CD14-positive monocyte (primary cell): ENCODE measurements around the gene CPN2. TPM values are rescaled to one million over a fixed set of nuclear protein-coding genes. Genes with fewer than 3 reads are reported as not detected.

ENCODE experiments used
- DNase-seq, 3 donors: peaks; one replicate each; pipeline ENCODE4 v3.0.0-alpha.2; 2011 to 2022
- H2AFZ ChIP-seq: 2 replicates; pipeline ENCODE4 v1.6.0; 2012; ENCODE audit warnings: mild to moderate bottlenecking, low read depth, low read length, inconsistent platforms; ENCODE audit not compliant: insufficient read depth, poor library complexity, severe bottlenecking
- H3K27ac ChIP-seq, 2 donors: 1 replicate in 1 of 2; 2 replicates in 1 of 2; pipeline ENCODE4 v1.5.1; 2012 to 2013; ENCODE audit warnings: low read length in 2 of 2, control low read depth in 1 of 2, inconsistent platforms in 1 of 2, low read depth in 1 of 2, mild to moderate bottlenecking in 1 of 2
- H3K27me3 ChIP-seq, 2 donors: one replicate each; pipeline versions ENCODE4 v1.6.0 to v1.6.1; 2011 to 2013; ENCODE audit warnings: low read length in 2 of 2; ENCODE audit not compliant: control insufficient read depth in 2 of 2, insufficient read depth in 2 of 2
- H3K36me3 ChIP-seq, 2 donors: replicated peaks in 1 of 2; 1 replicate in 1 of 2; 2 replicates in 1 of 2; pipeline versions ENCODE4 v1.5.1 to v1.6.1; 2012 to 2013; ENCODE audit warnings: low read length in 2 of 2, control low read depth in 1 of 2, inconsistent platforms in 1 of 2, mild to moderate bottlenecking in 1 of 2; ENCODE audit not compliant: insufficient read depth in 2 of 2, control insufficient read depth in 1 of 2
- H3K4me1 ChIP-seq, 2 donors: 1 replicate in 1 of 2; 2 replicates in 1 of 2; pipeline versions ENCODE4 v1.5.1 to v1.6.1; 2012 to 2013; ENCODE audit warnings: low read length in 2 of 2, control low read depth in 1 of 2, inconsistent platforms in 1 of 2, mild to moderate bottlenecking in 1 of 2, moderate library complexity in 1 of 2; ENCODE audit not compliant: insufficient read depth in 2 of 2, control insufficient read depth in 1 of 2
- H3K4me2 ChIP-seq: replicated peaks from 2 replicates; pipeline ENCODE3; 2012; ENCODE audit warnings: low read length, moderate library complexity, mild to moderate bottlenecking; ENCODE audit not compliant: poor library complexity, severe bottlenecking; ENCODE audit errors: extremely low read depth
- H3K4me3 ChIP-seq, 3 experiments: fragments of 200-600 bp in 1 of 3; sonication (generic) in 1 of 3; replicated peaks in 1 of 3; 1 replicate in 2 of 3; 2 replicates in 1 of 3; pipeline ENCODE4 v1.5.1; 2011 to 2013; ENCODE audit warnings: low read length in 3 of 3, mild to moderate bottlenecking in 3 of 3, control low read depth in 2 of 3, low read depth in 2 of 3, inconsistent platforms in 1 of 3, moderate library complexity in 1 of 3
- H3K79me2 ChIP-seq: 2 replicates; pipeline ENCODE4 v1.6.0; 2012; ENCODE audit warnings: mild to moderate bottlenecking, control low read depth, inconsistent platforms, low read length, moderate library complexity; ENCODE audit not compliant: insufficient read depth
- H3K9ac ChIP-seq: 2 replicates; pipeline ENCODE4 v1.6.0; 2017; ENCODE audit warnings: low read length, mild to moderate bottlenecking; ENCODE audit not compliant: insufficient read depth, poor library complexity, severe bottlenecking
- H3K9me3 ChIP-seq, 2 donors: replicated peaks in 1 of 2; 1 replicate in 1 of 2; 2 replicates in 1 of 2; pipeline versions ENCODE4 v1.5.1 to v1.6.1; 2012 to 2013; ENCODE audit warnings: low read length in 2 of 2, control low read depth in 1 of 2; ENCODE audit not compliant: control insufficient read depth in 1 of 2, insufficient read depth in 1 of 2
- H4K20me1 ChIP-seq: 2 replicates; pipeline ENCODE4 v1.6.0; 2012; ENCODE audit warnings: mild to moderate bottlenecking, low read length, control low read depth, moderate library complexity; ENCODE audit not compliant: insufficient read depth
- H3K27ac Mint-ChIP-seq, 7 donors: one replicate each; pipeline ENCODE4 v1.8.0; 2020; ENCODE audit warnings: mild to moderate bottlenecking in 7 of 7, mixed read lengths in 7 of 7, moderate library complexity in 6 of 7, inconsistent platforms in 2 of 7
- H3K27me3 Mint-ChIP-seq, 3 donors: one replicate each; pipeline ENCODE4 v1.8.0; 2021 to 2022; ENCODE audit warnings: low read depth in 3 of 3, mild to moderate bottlenecking in 3 of 3, mixed read lengths in 3 of 3, moderate library complexity in 3 of 3, inconsistent platforms in 1 of 3
- H3K36me3 Mint-ChIP-seq, 2 donors: one replicate each; pipeline ENCODE4 v1.8.0; 2020; ENCODE audit warnings: mixed read lengths in 2 of 2, inconsistent platforms in 1 of 2, mild to moderate bottlenecking in 1 of 2
- H3K4me1 Mint-ChIP-seq: one replicate; pipeline ENCODE4 v1.8.0; 2020; ENCODE audit warnings: mild to moderate bottlenecking, mixed read lengths
- H3K4me3 Mint-ChIP-seq, 2 donors: one replicate each; pipeline ENCODE4 v1.8.0; 2020; ENCODE audit warnings: mild to moderate bottlenecking in 2 of 2, mixed read lengths in 2 of 2, moderate library complexity in 1 of 2
- H3K9me3 Mint-ChIP-seq, 7 donors: one replicate each; pipeline ENCODE4 v1.8.0; 2020 to 2022; ENCODE audit warnings: mixed read lengths in 7 of 7, mild to moderate bottlenecking in 6 of 7, moderate library complexity in 6 of 7, inconsistent platforms in 2 of 7
- CTCF ChIP-seq: fragments of 200-600 bp; IDR thresholded peaks from one replicate; pipeline ENCODE4 v1.8.0; 2022; ENCODE audit warnings: antibody characterized with exemption, mild to moderate bottlenecking
- WGBS: methylation state at CpG from one replicate; pipeline ENCODE4 v1.1.5; 2013; ENCODE audit warnings: missing lambda C conversion rate; ENCODE audit not compliant: insufficient coverage; 5-methylcytosine and 5-hydroxymethylcytosine counted together
- intact Hi-C, 2 donors: fragments of 100-400 bp; cut with micrococcal nuclease; formaldehyde crosslinking; loops; one replicate each; pipeline versions ENCODE4 v1.15.0 to v1.15.1; 2023
- polyA plus RNA-seq, 3 donors: library from polyadenylated mRNA; depleted of rRNA in 1 of 3; unstranded in 2 of 3; stranded (reverse) in 1 of 3; fragments of 300-500 nt in 2 of 3; fragments of >200 nt in 1 of 3; fragmentation: Illumina TruSeq in 2 of 3; gene quantifications; 1 replicate in 2 of 3; 2 replicates in 1 of 3; pipeline ENCODE4 v1.2.3, GENCODE V29; 2012 to 2021

CPN2 gene
- polyA plus RNA-seq, 3 donors, result not detected

- Mint-ChIP-seq H3K36me3 (no peaks in the 10 kb centered on the region), H3K27ac (no peak overlapping the region), H3K27me3 (peaks cover 7 to 21% (median 11%) of the 10 kb centered on the region in 3 donors), H3K4me1 (peaks cover 14% of the 10 kb centered on the region), H3K9me3 (peaks cover 0 to 1% (median 0%) of the 10 kb centered on the region in 7 donors), H3K4me3 (no peak overlapping the region)
- no peak for TF ChIP-seq CTCF
- Histone ChIP-seq H3K4me2 (no peak overlapping the region), H3K36me3 (no peaks in the 10 kb centered on the region), H4K20me1 (no peaks in the 10 kb centered on the region), H3K79me2 (no peaks in the 10 kb centered on the region), H3K9me3 (peaks cover 0 to 5% of the 10 kb centered on the region in 2 donors), H3K4me1 (peaks cover 4 to 13% of the 10 kb centered on the region in 2 donors), H3K9ac (no peak overlapping the region), H3K4me3 (no peak overlapping the region), H3K27ac (no peak overlapping the region), H3K27me3 (peaks cover 0 to 8% of the 10 kb centered on the region in 2 donors), H2AFZ (no peak overlapping the region)
- WGBS, result 75% methylated on average over 10 of the region's 15 CpGs
- no peak for DNase-seq
- intact Hi-C loops, result no loop called here
These were observed 24.7 kb downstream of the CPN2 start for GRCh38 chr3:194326192-194326967.

GRCh38 chr3:194325424-194326153 lies 25.5 kb downstream of the CPN2 start:
- no peaks in the 10 kb centered on the region for H3K79me2 ChIP-seq
- no peaks in the 10 kb centered on the region for H3K36me3 ChIP-seq
- no peak for DNase-seq
- no peak overlapping the region for H2AFZ ChIP-seq
- peaks cover 4 to 13% of the 10 kb centered on the region in 2 donors for H3K4me1 ChIP-seq
- Mint-ChIP-seq H3K36me3 (no peaks in the 10 kb centered on the region), H3K4me3 (no peak overlapping the region), H3K4me1 (peaks cover 11% of the 10 kb centered on the region), H3K27me3 (peaks cover 11 to 19% (median 12%) of the 10 kb centered on the region in 3 donors), H3K9me3 (peaks cover 0 to 1% (median 0%) of the 10 kb centered on the region in 7 donors), H3K27ac (no peak overlapping the region)
- peaks cover 0 to 5% of the 10 kb centered on the region in 2 donors for H3K9me3 ChIP-seq
- no peak for TF ChIP-seq CTCF
- intact Hi-C loops, result no loop called here
- 91% methylated on average over 12 of the region's 15 CpGs for WGBS
- no peak overlapping the region for H3K27ac ChIP-seq
- H3K4me2 ChIP-seq, result no peak overlapping the region
- no peak overlapping the region for H3K4me3 ChIP-seq
- H4K20me1 ChIP-seq, result no peaks in the 10 kb centered on the region
- peaks cover 0 to 8% of the 10 kb centered on the region in 2 donors for H3K27me3 ChIP-seq
- no peak overlapping the region for H3K9ac ChIP-seq
